Mucosa of descending colon (tissue), 3 donors: ENCODE data around the gene C1QL2. TPM values are rescaled to one million over a fixed set of nuclear protein-coding genes. Genes with fewer than 3 reads are reported as not detected.

ENCODE experiments used
- ATAC-seq: fragments of 200-7000 bp; cut with Tn5 transposase; one replicate; pipeline ENCODE4 v1.9.1; 2020; ENCODE audit warnings: mild to moderate bottlenecking, moderate library complexity
- DNase-seq, 3 donors: peaks; one replicate each; pipeline ENCODE4 v3.0.0-alpha.2; 2020
- H3K36me3 ChIP-seq: fragments of 200-600 bp; one replicate; pipeline ENCODE4 v1.8.0; 2021; ENCODE audit warnings: low read depth, mild to moderate bottlenecking
- H3K4me1 ChIP-seq: fragments of 200-600 bp; one replicate; pipeline ENCODE4 v1.8.0; 2021; ENCODE audit warnings: low read depth, mild to moderate bottlenecking
- H3K4me3 ChIP-seq: fragments of 200-600 bp; one replicate; pipeline ENCODE4 v1.8.0; 2021; ENCODE audit warnings: mild to moderate bottlenecking
- H3K9me3 ChIP-seq: fragments of 200-600 bp; one replicate; pipeline ENCODE4 v1.8.0; 2021; ENCODE audit warnings: mild to moderate bottlenecking
- CTCF ChIP-seq: fragments of 200-600 bp; IDR thresholded peaks from one replicate; pipeline ENCODE4 v1.8.0; 2022; ENCODE audit warnings: antibody characterized with exemption, mild to moderate bottlenecking
- intact Hi-C, 2 donors: fragments of 100-400 bp; cut with DNase I in 1 of 2; cut with micrococcal nuclease in 1 of 2; formaldehyde crosslinking; loops; one replicate each; pipeline versions ENCODE4 v1.11.0 to v1.11.1; 2022; cut with DNase I, micrococcal nuclease
- total RNA-seq, 3 donors: library from RNA; stranded (reverse); fragmentation: NEBNext Ultra II Directional in 2 of 3; extraction: Animal tissue kit (Norgen Biotek cat#: 25700) in 2 of 3; gene quantifications; one replicate each; pipeline versions ENCODE4 v1.2.1 to v1.2.4, GENCODE V29; 2021 to 2023
- donor health status: DM: no; HTN: no; CAD: no; lungs with moderate emphysema.
- donor health status: DM: no; HTN: no; CAD: no.
- donor health status: DM: no; HTN: yes; CAD: no.

Gene C1QL2
- total RNA-seq, 3 donors from 2014 or later = not detected

GRCh38 chr2:119196301-119197125, 38.0 kb upstream of the C1QL2 start:
- H3K36me3 ChIP-seq = no peaks in the 10 kb centered on the region
- H3K4me1 ChIP-seq = no peaks in the 10 kb centered on the region
- H3K4me3 ChIP-seq = no peak overlapping the region
- intact Hi-C loops = no loop called here
- DNase-seq = no peak
- no peak for TF ChIP-seq CTCF
- no peaks in the 10 kb centered on the region for H3K9me3 ChIP-seq
- ATAC-seq = no peak

GRCh38 chr2:119195887-119196286, 37.3 kb upstream of the C1QL2 start:
- H3K4me3 ChIP-seq = no peak overlapping the region
- TF ChIP-seq CTCF = no peak
- DNase-seq (no peak), ATAC-seq (no peak)
- H3K4me1 ChIP-seq = no peaks in the 10 kb centered on the region
- no peaks in the 10 kb centered on the region for H3K36me3 ChIP-seq
- intact Hi-C loops = no loop called here
- no peaks in the 10 kb centered on the region for H3K9me3 ChIP-seq

GRCh38 chr2:119195001-119195400, 36.5 kb upstream of the C1QL2 start:
- no peaks in the 10 kb centered on the region for H3K4me1 ChIP-seq
- DNase-seq (no peak), ATAC-seq (no peak)
- H3K4me3 ChIP-seq = no peak overlapping the region
- no peaks in the 10 kb centered on the region for H3K36me3 ChIP-seq
- H3K9me3 ChIP-seq = no peaks in the 10 kb centered on the region
- TF ChIP-seq CTCF = no peak
- intact Hi-C loops = no loop called here

GRCh38 chr2:119192893-119193292, 34.3 kb upstream of the C1QL2 start:
- no peak for TF ChIP-seq CTCF
- DNase-seq = no peak

GRCh38 chr2:119190321-119191111, 32.0 kb upstream of the C1QL2 start:
- DNase-seq = no peak
- no peak for TF ChIP-seq CTCF
- Histone ChIP-seq H3K4me1 (no peaks in the 10 kb centered on the region), H3K4me3 (no peak overlapping the region), H3K36me3 (no peaks in the 10 kb centered on the region), H3K9me3 (no peaks in the 10 kb centered on the region)
- ATAC-seq = no peak
- intact Hi-C loops = no loop called here

More at GRCh38 chr2:119192893-119193292, 34.3 kb upstream of the C1QL2 start:
- Histone ChIP-seq H3K4me1 (no peaks in the 10 kb centered on the region), H3K9me3 (no peaks in the 10 kb centered on the region), H3K4me3 (no peak overlapping the region), H3K36me3 (no peaks in the 10 kb centered on the region)
- ATAC-seq = no peak
- intact Hi-C loops = no loop called here
